WTC11 (cell line): ENCODE data around the gene CPN1. TPM values are rescaled to one million over a fixed set of nuclear protein-coding genes. Genes with fewer than 3 reads are reported as not detected.

ENCODE experiments used
- ATAC-seq: fragments of 200-7000 bp; cut with Tn5 transposase; 2 replicates; pipeline ENCODE4 v1.10.0; 2021; ENCODE audit warnings: mild to moderate bottlenecking, moderate library complexity
- Bru-seq: library from RNA; stranded (reverse); fragments of 400-500 nt; gene quantifications from one replicate; lab custom pipeline; 2021; lab: Mats Ljungman, UMichigan
- CTCF ChIA-PET: fragments of 300-600 bp; sonication (Branson Sonifier 250); formaldehyde crosslinking; loops from one replicate; lab custom pipeline; 2021; ENCODE audit warnings: antibody characterized with exemption; lab: Charles Lee
- POLR2A ChIA-PET: fragments of 350-600 bp; sonication (Branson Sonifier 250); formaldehyde crosslinking; loops from one replicate; lab custom pipeline; 2021; ENCODE audit warnings: antibody characterized with exemption; lab: Charles Lee
- DNase-seq: peaks from one replicate; pipeline ENCODE4 v3.0.0; 2021; ENCODE audit warnings: low spot score
- H3K27ac Mint-ChIP-seq: 2 replicates; pipeline ENCODE4 v1.8.0; 2021; ENCODE audit warnings: mixed read lengths
- H3K27me3 Mint-ChIP-seq: 2 replicates; pipeline ENCODE4 v1.8.0; 2021; ENCODE audit warnings: low read depth, mild to moderate bottlenecking, moderate library complexity, mixed read lengths
- H3K36me3 Mint-ChIP-seq: 2 replicates; pipeline ENCODE4 v1.8.0; 2021; ENCODE audit warnings: mixed read lengths
- H3K4me1 Mint-ChIP-seq: 2 replicates; pipeline ENCODE4 v1.8.0; 2022; ENCODE audit warnings: mixed read lengths
- H3K4me3 Mint-ChIP-seq: 2 replicates; pipeline ENCODE4 v1.8.0; 2021; ENCODE audit warnings: mild to moderate bottlenecking, moderate library complexity, mixed read lengths
- H3K9me3 Mint-ChIP-seq: 2 replicates; pipeline ENCODE4 v1.8.0; 2021; ENCODE audit warnings: mixed read lengths
- E2F1 ChIP-seq: sonication (generic); formaldehyde crosslinking; IDR thresholded peaks from 2 replicates; pipeline ENCODE4 v1.8.0; 2022; ENCODE audit warnings: mild to moderate bottlenecking, missing genetic modification reagents
- E2F4 ChIP-seq: sonication (generic); formaldehyde crosslinking; IDR thresholded peaks from 2 replicates; pipeline ENCODE4 v1.8.1; 2022; ENCODE audit warnings: low read depth, mild to moderate bottlenecking, moderate library complexity, missing genetic modification reagents, borderline replicate concordance
- EMX1 ChIP-seq: fragments of 250-450 bp; sonication (Bioruptor Pico); IDR thresholded peaks from 2 replicates; pipeline ENCODE4 v1.8.0; 2021; ENCODE audit warnings: mild to moderate bottlenecking
- ETV6 ChIP-seq: sonication (generic); formaldehyde crosslinking; IDR thresholded peaks from 2 replicates; pipeline ENCODE4 v1.8.1; 2022; ENCODE audit warnings: mild to moderate bottlenecking, missing genetic modification reagents
- FOXP1 ChIP-seq: sonication (generic); formaldehyde crosslinking; IDR thresholded peaks from 2 replicates; pipeline ENCODE4 v1.8.0; 2022; ENCODE audit warnings: missing genetic modification reagents, mild to moderate bottlenecking, moderate library complexity, borderline replicate concordance
- NFE2L1 ChIP-seq: sonication (generic); formaldehyde crosslinking; IDR thresholded peaks from 2 replicates; pipeline ENCODE4 v1.8.1; 2023; ENCODE audit warnings: missing genetic modification reagents
- OVOL2 ChIP-seq: fragments of 250-450 bp; sonication (Bioruptor Pico); IDR thresholded peaks from 2 replicates; pipeline ENCODE4 v1.9.0; 2021; ENCODE audit warnings: mild to moderate bottlenecking, borderline replicate concordance
- SP1 ChIP-seq: sonication (generic); formaldehyde crosslinking; conservative IDR thresholded peaks from 2 replicates; pipeline ENCODE4 v1.8.1; 2022; ENCODE audit warnings: missing genetic modification reagents
- ZNF317 ChIP-seq: sonication (generic); formaldehyde crosslinking; IDR thresholded peaks from 2 replicates; pipeline ENCODE4 v1.8.1; 2023; ENCODE audit warnings: low read depth, mild to moderate bottlenecking, moderate library complexity, missing genetic modification reagents, borderline replicate concordance
- ZNF396 ChIP-seq: fragments of 250-450 bp; sonication (Bioruptor Pico); IDR thresholded peaks from 2 replicates; pipeline ENCODE4 v1.8.0; 2021; ENCODE audit warnings: mild to moderate bottlenecking, moderate library complexity, borderline replicate concordance
- ZNF425 ChIP-seq: fragments of 250-450 bp; sonication (Bioruptor Pico); conservative IDR thresholded peaks from 2 replicates; pipeline ENCODE4 v1.9.0; 2021; ENCODE audit warnings: mild to moderate bottlenecking
- ZNF512 ChIP-seq: sonication (generic); formaldehyde crosslinking; IDR thresholded peaks from 2 replicates; pipeline ENCODE4 v1.8.1; 2022; ENCODE audit warnings: missing genetic modification reagents, borderline replicate concordance
- ZSCAN18 ChIP-seq: fragments of 250-450 bp; sonication (Bioruptor Pico); IDR thresholded peaks from 2 replicates; pipeline ENCODE4 v2.1.2; 2022; ENCODE audit warnings: mild to moderate bottlenecking, moderate library complexity
- long read RNA-seq, 3 experiments: library from RNA in 1 of 3; library from capped mRNA in 1 of 3; library from polyadenylated mRNA in 1 of 3; unstranded in 2 of 3; stranded (forward) in 1 of 3; transcript quantifications; one replicate each; pipeline ENCODE4 v2.0.0, GENCODE V29; 2021
- total RNA-seq: library from RNA; stranded (reverse); gene quantifications from 3 replicates; pipeline ENCODE4 v1.2.3, GENCODE V29; 2021
- TF ChIP-seq, protein P1 (sequence below): sonication (generic); formaldehyde crosslinking; IDR thresholded peaks from 2 replicates; pipeline ENCODE4 v1.8.1; 2022; ENCODE audit warnings: mild to moderate bottlenecking, moderate library complexity, missing genetic modification reagents
- TF ChIP-seq, protein P2 (sequence below): sonication (generic); formaldehyde crosslinking; IDR thresholded peaks from 2 replicates; pipeline ENCODE4 v1.8.1; 2022; ENCODE audit warnings: mild to moderate bottlenecking, missing genetic modification reagents, moderate library complexity, borderline replicate concordance
- TF ChIP-seq, protein P3 (sequence below): fragments of 250-450 bp; sonication (Bioruptor Pico); IDR thresholded peaks from 2 replicates; pipeline ENCODE4 v1.9.0; 2021; ENCODE audit warnings: moderate library complexity, mild to moderate bottlenecking, inconsistent platforms, borderline replicate concordance
- TF ChIP-seq, protein P4 (sequence below): sonication (generic); formaldehyde crosslinking; conservative IDR thresholded peaks from 2 replicates; pipeline ENCODE4 v1.8.1; 2023; ENCODE audit warnings: mild to moderate bottlenecking, low read depth, missing genetic modification reagents, moderate library complexity

The CPN1 gene
- 0.42 to 0.69 TPM (median 0.66 TPM) in 3 replicates for total RNA-seq
- percentile 18 among the genes with signal in this experiment for Bru-seq, nascent RNA
- long read RNA-seq, experiment 1, partial matches to known transcripts: 0 of 1 reads
- long read RNA-seq, experiment 1, other reads (novel, unspliced or antisense): 1 of 1 reads
- long read RNA-seq, experiment 2, partial matches to known transcripts: 1 of 1 reads
- long read RNA-seq, experiment 2, other reads (novel, unspliced or antisense): 0 of 1 reads
- long read RNA-seq, experiment 3, partial matches to known transcripts: 2 of 2 reads
- long read RNA-seq, experiment 3, other reads (novel, unspliced or antisense): 0 of 2 reads

- H3K36me3 Mint-ChIP-seq: no peaks in the 10 kb centered on the region
- no peaks in the 10 kb centered on the region for H3K4me1 Mint-ChIP-seq
- CTCF ChIA-PET: interaction anchor here (1.2 to 1.6 kb wide), 2 partner anchors 28 to 236 kb away, joined by 3 to 4 read pairs; no protein-coding TSS in a partner anchor
- TF ChIP-seq ETV6 (CRISPR knock-in tag): no peak
- no peak for TF ChIP-seq ZSCAN18 (CRISPR knock-in tag)
- TF ChIP-seq, all 79 proteins: peak for 0
- POLR2A ChIA-PET: no interaction called here
- Mint-ChIP-seq H3K27me3 (no peaks in the 10 kb centered on the region), H3K4me3 (no peak within 1 kb of the TSS), H3K27ac (no peak within 1 kb of the TSS), H3K9me3 (no peaks in the 10 kb centered on the region)
- DNase-seq: no peak
- no peak for ATAC-seq
These were observed at the start of gene CPN1 for GRCh38 chr10:100081075-100082001. Gene CPN1, minus strand, starts transcription at chr10:100081869. Its CDS starts 244 bp downstream, at chr10:100081625.

- H3K36me3 Mint-ChIP-seq: peaks cover 17% of the 10 kb centered on the region
- no peak overlapping the region for H3K4me3 Mint-ChIP-seq
- ChIA-PET CTCF (no interaction called here), POLR2A (no interaction called here)
- no peaks in the 10 kb centered on the region for H3K4me1 Mint-ChIP-seq
- H3K9me3 Mint-ChIP-seq: peaks cover 25% of the 10 kb centered on the region
- no peak for DNase-seq
- no peak overlapping the region for H3K27ac Mint-ChIP-seq
- ATAC-seq: no peak
- H3K27me3 Mint-ChIP-seq: peaks cover 8% of the 10 kb centered on the region
- TF ChIP-seq FOXP1 (CRISPR knock-in tag) (no peak), E2F1 (CRISPR knock-in tag) (no peak), ZNF512 (CRISPR knock-in tag) (no peak), ZNF317 (CRISPR knock-in tag) (no peak), EMX1 (CRISPR knock-in tag) (no peak), ETV6 (CRISPR knock-in tag) (no peak), ZNF425 (no peak), SP1 (CRISPR knock-in tag) (no peak), ZNF396 (CRISPR knock-in tag) (no peak), OVOL2 (no peak), E2F4 (CRISPR knock-in tag) (no peak), NFE2L1 (CRISPR knock-in tag) (no peak)
- TF ChIP-seq, protein P1, sequence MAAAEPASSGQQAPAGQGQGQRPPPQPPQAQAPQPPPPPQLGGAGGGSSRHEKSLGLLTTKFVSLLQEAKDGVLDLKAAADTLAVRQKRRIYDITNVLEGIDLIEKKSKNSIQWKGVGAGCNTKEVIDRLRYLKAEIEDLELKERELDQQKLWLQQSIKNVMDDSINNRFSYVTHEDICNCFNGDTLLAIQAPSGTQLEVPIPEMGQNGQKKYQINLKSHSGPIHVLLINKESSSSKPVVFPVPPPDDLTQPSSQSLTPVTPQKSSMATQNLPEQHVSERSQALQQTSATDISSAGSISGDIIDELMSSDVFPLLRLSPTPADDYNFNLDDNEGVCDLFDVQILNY (CRISPR knock-in tag): no peak
- TF ChIP-seq, protein P2, sequence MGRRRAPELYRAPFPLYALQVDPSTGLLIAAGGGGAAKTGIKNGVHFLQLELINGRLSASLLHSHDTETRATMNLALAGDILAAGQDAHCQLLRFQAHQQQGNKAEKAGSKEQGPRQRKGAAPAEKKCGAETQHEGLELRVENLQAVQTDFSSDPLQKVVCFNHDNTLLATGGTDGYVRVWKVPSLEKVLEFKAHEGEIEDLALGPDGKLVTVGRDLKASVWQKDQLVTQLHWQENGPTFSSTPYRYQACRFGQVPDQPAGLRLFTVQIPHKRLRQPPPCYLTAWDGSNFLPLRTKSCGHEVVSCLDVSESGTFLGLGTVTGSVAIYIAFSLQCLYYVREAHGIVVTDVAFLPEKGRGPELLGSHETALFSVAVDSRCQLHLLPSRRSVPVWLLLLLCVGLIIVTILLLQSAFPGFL (CRISPR knock-in tag): no peak
- TF ChIP-seq, protein P3, sequence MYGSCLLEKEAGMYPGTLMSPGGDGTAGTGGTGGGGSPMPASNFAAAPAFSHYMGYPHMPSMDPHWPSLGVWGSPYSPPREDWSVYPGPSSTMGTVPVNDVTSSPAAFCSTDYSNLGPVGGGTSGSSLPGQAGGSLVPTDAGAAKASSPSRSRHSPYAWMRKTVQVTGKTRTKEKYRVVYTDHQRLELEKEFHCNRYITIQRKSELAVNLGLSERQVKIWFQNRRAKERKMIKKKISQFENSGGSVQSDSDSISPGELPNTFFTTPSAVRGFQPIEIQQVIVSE (CRISPR knock-in tag): no peak
- TF ChIP-seq, protein P4, sequence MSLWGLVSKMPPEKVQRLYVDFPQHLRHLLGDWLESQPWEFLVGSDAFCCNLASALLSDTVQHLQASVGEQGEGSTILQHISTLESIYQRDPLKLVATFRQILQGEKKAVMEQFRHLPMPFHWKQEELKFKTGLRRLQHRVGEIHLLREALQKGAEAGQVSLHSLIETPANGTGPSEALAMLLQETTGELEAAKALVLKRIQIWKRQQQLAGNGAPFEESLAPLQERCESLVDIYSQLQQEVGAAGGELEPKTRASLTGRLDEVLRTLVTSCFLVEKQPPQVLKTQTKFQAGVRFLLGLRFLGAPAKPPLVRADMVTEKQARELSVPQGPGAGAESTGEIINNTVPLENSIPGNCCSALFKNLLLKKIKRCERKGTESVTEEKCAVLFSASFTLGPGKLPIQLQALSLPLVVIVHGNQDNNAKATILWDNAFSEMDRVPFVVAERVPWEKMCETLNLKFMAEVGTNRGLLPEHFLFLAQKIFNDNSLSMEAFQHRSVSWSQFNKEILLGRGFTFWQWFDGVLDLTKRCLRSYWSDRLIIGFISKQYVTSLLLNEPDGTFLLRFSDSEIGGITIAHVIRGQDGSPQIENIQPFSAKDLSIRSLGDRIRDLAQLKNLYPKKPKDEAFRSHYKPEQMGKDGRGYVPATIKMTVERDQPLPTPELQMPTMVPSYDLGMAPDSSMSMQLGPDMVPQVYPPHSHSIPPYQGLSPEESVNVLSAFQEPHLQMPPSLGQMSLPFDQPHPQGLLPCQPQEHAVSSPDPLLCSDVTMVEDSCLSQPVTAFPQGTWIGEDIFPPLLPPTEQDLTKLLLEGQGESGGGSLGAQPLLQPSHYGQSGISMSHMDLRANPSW (CRISPR knock-in tag): no peak
These were observed 49.2 kb upstream of the CPN1 start for GRCh38 chr10:100130831-100131230.
